GM18870 (cell line): Measurements from ENCODE around the gene KCNG2.
"Not testable (repeated sequence)": the region's sequence is repeated elsewhere in the genome, so short reads cannot be mapped to it uniquely, and the experiment has no call there.

Experiments
- ATAC-seq: cut with Tn5 transposase; IDR thresholded peaks from one replicate; pipeline ENCODE4 v1.9.1; 2021; ENCODE audit warnings: moderate library complexity; ENCODE audit not compliant: unreplicated experiment

The KCNG2 gene

DNA sequence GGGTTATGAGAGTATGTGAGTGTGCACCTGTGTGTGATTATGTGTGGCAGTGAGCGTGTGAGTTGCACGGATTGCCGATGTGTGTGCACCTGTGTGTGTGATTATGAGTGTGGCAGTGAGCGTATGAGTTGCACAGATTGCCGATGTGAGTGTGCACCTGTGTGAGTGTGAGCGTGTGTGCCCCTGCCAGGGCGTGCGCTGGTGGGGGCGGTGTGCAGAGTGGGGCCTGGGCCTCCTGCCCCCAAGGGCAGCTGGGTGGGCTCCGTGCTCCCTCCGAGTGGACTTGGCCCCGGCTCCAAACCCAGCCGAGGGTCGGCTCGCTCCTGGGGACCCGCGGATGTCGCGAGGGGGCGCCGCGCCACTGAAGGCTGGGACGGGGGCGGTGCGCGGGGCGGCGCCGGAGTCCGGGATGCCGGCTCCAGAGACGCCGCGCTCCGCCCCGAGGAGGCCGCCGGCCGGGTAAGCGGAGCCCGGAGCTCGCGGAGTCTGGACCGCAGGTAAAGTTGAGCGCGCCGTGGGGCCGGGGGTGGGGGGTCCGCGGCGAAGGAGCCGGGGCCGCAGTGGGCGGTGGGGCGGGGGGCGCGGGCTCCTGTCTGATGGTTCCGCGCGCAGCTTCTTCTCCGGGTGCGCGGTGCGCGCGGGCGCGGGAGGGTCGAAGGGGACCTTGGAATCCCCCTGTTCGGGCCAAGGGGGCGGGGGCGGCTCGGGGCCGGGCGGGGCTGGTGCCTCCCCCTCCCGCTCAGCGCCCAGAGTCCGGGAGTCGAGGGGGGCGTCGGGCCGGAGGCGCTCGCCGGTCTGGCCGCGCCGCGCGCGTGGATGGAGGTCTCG is at the start of gene KCNG2:
KCNG2 (plus strand) TSS at position 421 of the 828 bp plus-strand sequence. CDS start 65,730 bp downstream, outside the sequence.
- no peak for ATAC-seq

DNA sequence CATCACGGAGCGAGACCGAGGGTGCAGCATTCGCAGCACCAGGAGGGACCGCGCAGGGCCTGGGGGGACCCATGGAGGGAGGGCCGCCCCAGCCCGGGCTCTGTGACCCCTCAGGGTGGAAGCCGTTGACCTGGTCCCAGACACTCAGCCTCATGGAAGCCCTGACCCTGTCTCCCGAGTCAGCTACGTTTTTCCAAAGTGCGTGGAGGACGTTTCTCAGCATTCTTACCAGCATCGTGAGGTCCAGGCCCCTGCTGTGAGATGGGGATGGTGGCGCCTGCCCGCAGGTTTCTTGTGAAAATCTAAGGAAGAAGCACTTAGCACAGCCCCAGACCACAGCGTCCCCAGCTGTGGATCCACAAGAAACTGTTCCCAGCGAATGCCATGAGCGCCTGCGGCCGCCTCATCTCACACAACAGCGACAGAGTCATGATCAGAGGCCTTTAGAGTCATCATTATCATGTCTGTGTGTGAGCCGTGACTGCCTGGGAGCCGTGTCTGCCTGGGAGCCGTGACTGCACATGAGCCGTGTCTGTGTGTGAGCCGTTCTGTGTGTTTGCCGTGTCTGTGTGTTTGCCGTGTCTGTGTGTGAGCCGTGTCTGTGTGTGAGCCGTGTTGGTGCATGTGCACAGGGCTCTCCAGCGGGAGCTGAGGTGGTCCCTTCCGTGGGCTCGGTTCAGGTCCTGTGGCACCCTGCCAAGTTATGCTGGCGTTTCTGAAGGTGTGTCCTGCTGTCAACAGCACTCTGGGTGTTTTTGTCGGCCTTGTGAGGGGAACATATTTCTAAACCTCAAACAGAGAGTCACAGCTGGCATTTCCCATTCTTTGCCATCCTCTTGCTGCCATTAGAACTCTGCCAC is 49.2 kb upstream of the KCNG2 start:
- ATAC-seq, result no peak

GRCh38 chr18:79749251-79750191 is 48.2 kb upstream of the KCNG2 start:
- ATAC-seq, result no peak

DNA sequence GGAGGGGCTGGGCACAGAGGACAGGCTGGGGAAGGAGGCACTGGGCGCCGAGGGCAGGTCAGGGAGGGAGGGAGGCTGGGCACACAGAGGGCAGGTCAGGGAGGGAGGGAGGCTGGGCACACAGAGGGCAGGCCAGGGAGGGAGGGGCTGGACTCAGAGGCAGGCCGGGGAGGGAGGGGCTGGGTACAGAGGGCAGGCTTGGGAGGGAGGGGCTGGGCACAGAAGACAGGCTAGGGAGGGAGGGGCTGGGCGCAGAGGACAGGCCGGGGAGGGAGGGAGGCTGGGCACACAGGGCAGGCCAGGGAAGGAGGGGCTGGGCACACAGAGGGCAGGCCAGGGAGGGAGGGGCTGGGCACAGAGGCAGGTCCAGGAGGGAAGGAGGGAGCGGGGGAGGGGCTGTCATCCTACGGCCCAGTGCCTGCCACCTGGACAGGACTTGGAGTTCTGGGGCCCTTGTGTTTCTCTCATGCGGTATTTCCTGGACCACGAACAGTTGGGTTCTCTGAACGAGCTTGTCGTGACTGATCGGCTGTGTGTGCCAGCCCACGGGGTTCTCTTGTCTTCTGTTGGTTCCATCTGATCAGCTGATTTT is 46.7 kb upstream of the KCNG2 start:
- no peak for ATAC-seq

GRCh38 chr18:79751918-79752578 is 45.7 kb upstream of the KCNG2 start:
- ATAC-seq, result not testable (repeated sequence)

DNA sequence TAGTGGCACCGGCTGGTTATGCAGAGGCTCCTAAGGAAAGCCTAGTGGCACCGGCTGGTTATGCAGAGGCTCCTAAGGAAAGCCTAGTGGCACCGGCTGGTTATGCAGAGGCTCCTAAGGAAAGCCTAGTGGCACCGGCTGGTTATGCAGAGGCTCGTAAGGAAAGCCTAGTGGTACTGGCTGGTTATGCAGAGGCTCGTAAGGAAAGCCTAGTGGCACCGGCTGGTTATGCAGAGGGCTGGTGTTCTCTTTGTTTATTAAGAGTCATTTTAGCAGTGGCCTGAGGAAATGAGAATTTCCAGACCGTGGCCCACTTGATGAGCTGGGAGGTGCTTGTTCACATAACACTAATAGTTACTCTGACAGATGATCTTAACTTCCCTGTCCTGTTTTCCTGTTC is 44.8 kb upstream of the KCNG2 start:
- ATAC-seq, result not testable (repeated sequence)

DNA sequence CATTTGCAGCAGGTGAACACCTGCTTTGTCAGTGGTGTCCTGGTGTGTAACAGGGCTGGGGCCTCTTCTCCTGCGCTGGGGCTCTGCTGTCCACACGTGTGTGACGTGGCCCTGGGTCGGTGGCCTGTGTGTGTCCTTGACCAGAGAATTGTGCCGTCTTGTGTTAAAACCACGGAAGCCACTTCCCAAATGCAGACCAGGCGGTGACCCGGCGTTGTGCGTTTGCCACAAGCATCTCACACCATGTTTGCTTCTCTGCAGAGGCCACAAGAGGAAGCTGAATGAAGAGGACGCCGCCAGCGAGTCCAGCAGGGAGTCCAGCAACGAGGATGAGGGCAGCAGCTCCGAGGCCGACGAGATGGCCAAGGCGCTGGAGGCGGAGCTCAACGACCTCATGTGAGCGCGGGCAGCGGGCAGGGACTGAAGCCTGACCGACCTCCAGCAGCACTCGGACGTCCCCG is 44.3 kb upstream of the KCNG2 start:
- no peak for ATAC-seq

DNA sequence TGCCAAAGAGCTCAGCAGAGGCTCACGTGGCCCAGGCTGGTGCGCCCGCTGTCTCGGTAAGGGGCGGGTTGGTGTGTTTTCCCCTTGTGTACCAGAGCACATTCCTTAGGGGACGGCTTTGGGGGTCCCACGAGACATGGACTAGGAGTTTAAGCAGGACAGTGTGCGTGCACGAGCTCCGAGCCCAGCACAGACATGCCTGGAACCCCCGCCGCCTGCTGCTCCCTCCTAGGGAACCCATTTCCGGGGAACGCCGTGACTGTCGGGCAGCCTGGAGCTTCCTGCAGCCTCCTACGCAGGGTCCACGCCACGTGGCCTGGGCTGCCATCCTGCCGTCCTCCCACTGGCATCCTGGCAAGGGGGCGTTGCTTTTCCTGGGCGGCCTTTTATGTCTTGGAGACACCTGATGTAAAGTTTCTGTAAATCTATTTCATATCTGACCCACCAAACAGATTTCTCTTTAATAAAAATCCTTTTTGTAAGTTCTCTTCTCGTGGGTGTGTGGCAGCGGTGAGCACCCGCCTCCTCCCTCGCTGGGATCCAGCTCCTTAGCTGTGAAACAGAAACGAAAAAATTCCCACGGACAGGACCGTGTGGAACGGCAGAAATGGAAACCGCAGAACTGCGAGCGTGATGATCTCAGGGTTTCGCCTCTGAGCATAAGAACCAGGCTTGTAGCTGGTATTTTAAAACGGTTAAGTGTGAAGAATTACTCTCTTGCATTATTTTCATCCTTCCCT is 43.5 kb upstream of the KCNG2 start:
- no peak for ATAC-seq

- no peak for ATAC-seq
Observed at GRCh38 chr18:79754831-79755351, 42.8 kb upstream of the KCNG2 start.

GRCh38 chr18:79755496-79756142 is 42.1 kb upstream of the KCNG2 start:
- ATAC-seq, result no peak

GRCh38 chr18:79756143-79756500 is 41.6 kb upstream of the KCNG2 start:
- ATAC-seq, result no peak

GRCh38 chr18:79756826-79757225 is 40.9 kb upstream of the KCNG2 start:
- no peak for ATAC-seq

DNA sequence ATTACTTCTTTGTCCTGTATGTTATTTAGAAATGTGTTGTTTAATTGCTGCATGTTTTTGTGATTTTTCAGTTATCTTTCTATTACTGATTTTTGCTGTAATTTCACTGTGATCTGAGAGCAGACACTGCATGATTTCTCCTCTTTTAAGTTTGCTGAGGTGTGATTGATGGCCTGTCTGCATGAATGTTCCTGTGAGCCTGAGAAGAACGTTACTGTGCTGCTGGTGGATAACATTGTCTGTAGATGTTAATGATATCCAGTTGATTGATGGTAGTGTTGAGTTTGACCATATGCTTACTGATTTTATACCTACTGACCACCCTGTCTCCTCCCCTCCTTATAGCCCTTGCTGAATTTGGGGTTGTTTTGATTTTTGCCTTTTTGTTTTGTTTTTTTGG is 37.4 kb upstream of the KCNG2 start:
- no peak for ATAC-seq

DNA sequence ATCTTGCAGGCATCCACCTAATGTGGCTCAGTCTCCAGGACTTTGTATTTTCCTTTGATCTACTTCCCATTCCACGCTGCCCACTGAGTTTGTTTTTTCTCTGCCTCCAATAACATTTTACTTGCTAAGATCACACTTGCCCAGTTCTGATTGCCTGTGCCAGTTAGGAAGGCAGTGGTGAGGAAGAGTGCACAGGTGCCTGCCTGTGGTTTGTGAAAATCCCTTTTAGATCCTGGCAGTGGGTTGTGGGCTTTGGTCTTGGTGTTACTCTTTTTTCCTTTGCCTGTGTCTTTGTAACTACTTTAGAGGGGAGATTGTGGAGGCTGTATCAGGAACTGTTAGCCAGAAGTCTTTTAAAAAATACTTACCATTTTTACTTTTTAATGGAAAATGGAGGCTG is 36.9 kb upstream of the KCNG2 start:
- ATAC-seq, result no peak

GRCh38 chr18:79763407-79763806 is 34.3 kb upstream of the KCNG2 start:
- ATAC-seq, result no peak

DNA sequence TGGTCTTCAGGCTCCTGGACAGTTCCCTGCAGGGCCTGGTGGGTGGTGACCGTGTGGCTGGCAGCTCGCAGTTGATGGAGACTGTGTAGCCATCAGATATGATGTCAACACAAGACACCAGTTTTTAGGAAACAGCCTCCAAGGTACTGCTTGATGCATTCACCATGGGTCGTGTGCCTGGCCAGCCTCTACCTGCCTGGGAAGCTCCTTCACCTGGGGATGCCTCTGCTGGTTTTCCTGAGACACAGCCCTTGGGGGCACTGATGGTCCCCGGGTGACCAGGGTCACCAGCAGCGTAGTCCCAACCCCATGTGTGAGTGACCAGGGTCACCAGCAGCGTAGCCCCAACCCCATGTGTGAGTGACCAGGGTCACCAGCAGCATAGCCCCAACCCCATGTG is 33.6 kb upstream of the KCNG2 start:
- no peak for ATAC-seq

- no peak for ATAC-seq
Observed at GRCh38 chr18:79765491-79766245, 32.1 kb upstream of the KCNG2 start.

- no peak for ATAC-seq
Observed at GRCh38 chr18:79766308-79766707, 31.4 kb upstream of the KCNG2 start.
